Thyroid gland (tissue), 4 donors: ENCODE results near the gene ASB15. TPM values are rescaled to one million over a fixed set of nuclear protein-coding genes. Genes with fewer than 3 reads are reported as not detected.
"Not testable (repeated sequence)": the region's sequence is repeated elsewhere in the genome, so short reads cannot be mapped to it uniquely, and the experiment has no call there.

Experiments used
- DNase-seq, 2 donors: peaks; one replicate each; pipeline ENCODE4 v3.0.0-alpha.2; 2019
- H3K27ac ChIP-seq, 3 donors: fragments of 200-600 bp; sonication (generic); 1 replicate in 2 of 3; 2 replicates in 1 of 3; pipeline ENCODE4 v1.5.1; 2016 to 2019; ENCODE audit warnings: mild to moderate bottlenecking in 1 of 3, moderate library complexity in 1 of 3
- H3K27me3 ChIP-seq: fragments of 200-600 bp; sonication (generic); one replicate; pipeline ENCODE4 v1.5.1; 2019
- H3K36me3 ChIP-seq, 2 donors: fragments of 200-600 bp; sonication (generic); one replicate each; pipeline ENCODE4 v1.5.1; 2016 to 2019
- H3K4me1 ChIP-seq, 2 donors: fragments of 200-600 bp; sonication (generic); one replicate each; pipeline ENCODE4 v1.5.1; 2017 to 2019
- H3K4me3 ChIP-seq, 3 donors: fragments of 200-600 bp; sonication (generic); replicated peaks in 1 of 3; 1 replicate in 2 of 3; 2 replicates in 1 of 3; pipeline ENCODE4 v1.5.1; 2016; ENCODE audit warnings: mild to moderate bottlenecking in 1 of 3
- H3K9me3 ChIP-seq: fragments of 200-600 bp; sonication (generic); one replicate; pipeline ENCODE4 v1.5.1; 2017
- CTCF ChIP-seq, 6 experiments: fragments of 200-600 bp in 3 of 6; fragments of 450-650 bp in 3 of 6; sonication (generic) in 3 of 6; IDR thresholded peaks; one replicate each; pipeline ENCODE4 v1.5.1; 2016 to 2019; ENCODE audit warnings: antibody characterized with exemption in 6 of 6, mild to moderate bottlenecking in 2 of 6, inconsistent platforms in 1 of 6, moderate library complexity in 1 of 6
- POLR2A ChIP-seq, 2 donors: fragments of 450-650 bp; IDR thresholded peaks; one replicate each; pipeline ENCODE4 v1.6.1; 2017; ENCODE audit warnings: antibody characterized with exemption in 2 of 2, mild to moderate bottlenecking in 2 of 2, moderate library complexity in 1 of 2
- WGBS, 2 donors: methylation state at CpG; one replicate each; pipeline ENCODE4 v1.1.5; 2017; 5-methylcytosine and 5-hydroxymethylcytosine counted together
- intact Hi-C: fragments of 100-400 bp; cut with DNase I; formaldehyde crosslinking; loops from one replicate; pipeline ENCODE4 v1.15.1; 2023
- total RNA-seq, 4 donors: library from RNA; depleted of rRNA; stranded (reverse); fragments of >200 nt; gene quantifications; one replicate each; pipeline ENCODE4 v1.2.3, GENCODE V29; 2016

The ASB15 gene
- not detected for total RNA-seq

- no peak for TF ChIP-seq POLR2A (IDR thresholded peaks at IDR 0.05)
- TF ChIP-seq CTCF (IDR thresholded peaks at IDR 0.05): no peak
- DNase-seq: no peak
- 59% methylated on average over 4 of the region's 4 CpGs for WGBS, 2 donors
- H3K9me3 ChIP-seq: no peaks in the 10 kb centered on the region
- intact Hi-C loops: no loop called here
- no peak within 1 kb of the TSS for H3K4me3 ChIP-seq
- H3K27ac ChIP-seq: no peak within 1 kb of the TSS
- H3K36me3 ChIP-seq: no peaks in the 10 kb centered on the region
- no peaks in the 10 kb centered on the region for H3K4me1 ChIP-seq
- H3K27me3 ChIP-seq: no peaks in the 10 kb centered on the region
Measured at GRCh38 chr7:123601530-123601929, at the start of gene ASB15. ASB15 (plus strand) TSS chr7:123601821; CDS start chr7:123614503, 12,682 bp downstream.

- H3K4me3 ChIP-seq, intact Hi-C loops, H3K27ac ChIP-seq, H3K9me3 ChIP-seq, H3K27me3 ChIP-seq, DNase-seq: not testable (repeated sequence)
- Histone ChIP-seq H3K4me1 (peaks cover 16 to 22% of the 10 kb centered on the region in 2 donors), H3K36me3 (peaks cover 0 to 11% of the 10 kb centered on the region in 2 donors)
Measured at GRCh38 chr7:123552134-123552533, 49.5 kb upstream of the ASB15 start.

- Histone ChIP-seq H3K9me3 (no peaks in the 10 kb centered on the region), H3K4me3 (no peak overlapping the region), H3K27me3 (no peaks in the 10 kb centered on the region), H3K4me1 (peaks cover 16 to 22% of the 10 kb centered on the region in 2 donors), H3K36me3 (peaks cover 0 to 11% of the 10 kb centered on the region in 2 donors), H3K27ac (no peak overlapping the region)
- 96 to 99% methylated on average over 2 of the region's 2 CpGs for WGBS, 2 donors
- TF ChIP-seq CTCF (IDR thresholded peaks at IDR 0.05): no peak
- no peak for DNase-seq
- intact Hi-C loops: no loop called here
Measured at GRCh38 chr7:123552641-123553040, 49.0 kb upstream of the ASB15 start.

GRCh38 chr7:123553159-123553558 is 48.5 kb upstream of the ASB15 start:
- intact Hi-C loops: no loop called here
- Histone ChIP-seq H3K27ac (no peak overlapping the region), H3K9me3 (no peaks in the 10 kb centered on the region), H3K4me1 (peaks cover 16 to 22% of the 10 kb centered on the region in 2 donors), H3K4me3 (no peak overlapping the region), H3K27me3 (no peaks in the 10 kb centered on the region), H3K36me3 (peaks cover 0 to 11% of the 10 kb centered on the region in 2 donors)
- no peak for DNase-seq
- WGBS, 2 donors: 84 to 93% methylated on average over 3 of the region's 3 CpGs
- no peak for TF ChIP-seq CTCF (IDR thresholded peaks at IDR 0.05)
- TF ChIP-seq POLR2A (IDR thresholded peaks at IDR 0.05): no peak

- Histone ChIP-seq H3K9me3 (no peaks in the 10 kb centered on the region), H3K36me3 (no peaks in the 10 kb centered on the region), H3K4me1 (peaks cover 16 to 22% of the 10 kb centered on the region in 2 donors), H3K4me3 (no peak overlapping the region), H3K27ac (no peak overlapping the region), H3K27me3 (no peaks in the 10 kb centered on the region)
- TF ChIP-seq POLR2A (IDR thresholded peaks at IDR 0.05): no peak
- no peak for TF ChIP-seq CTCF (IDR thresholded peaks at IDR 0.05)
- intact Hi-C loops: no loop called here
- no peak for DNase-seq
Measured at GRCh38 chr7:123555484-123555883, 46.1 kb upstream of the ASB15 start.

- 2 to 3% methylated on average over 12 of the region's 12 CpGs for WGBS, 2 donors
- Histone ChIP-seq H3K27me3 (no peaks in the 10 kb centered on the region), H3K4me3 (peak overlapping the region; percentile 71 to 96 (median 95)), H3K9me3 (no peaks in the 10 kb centered on the region), H3K4me1 (peaks cover 16 to 22% of the 10 kb centered on the region in 2 donors), H3K27ac (peak overlapping the region; percentile 86 to 97 (median 93)), H3K36me3 (no peaks in the 10 kb centered on the region)
- DNase-seq: no peak
- intact Hi-C loops: no loop called here
- TF ChIP-seq CTCF (IDR thresholded peaks at IDR 0.05): no peak
- TF ChIP-seq POLR2A (IDR thresholded peaks at IDR 0.05): no peak
Measured at GRCh38 chr7:123557016-123557397, 44.6 kb upstream of the ASB15 start.
